Hepatocyte (in vitro differentiated cells): ENCODE data around the gene STXBP5L.

Experiments
- EZH2 ChIP-seq: fragments of 200-600 bp; sonication (generic); IDR thresholded peaks from 2 replicates; pipeline ENCODE4 v1.6.1; 2016; ENCODE audit warnings: antibody characterized with exemption, mild to moderate bottlenecking, borderline replicate concordance
- EZH2phosphoT487 ChIP-seq: fragments of 200-600 bp; sonication (generic); IDR thresholded peaks from one replicate; pipeline ENCODE4 v1.6.1; 2018; ENCODE audit warnings: antibody characterized with exemption, mild to moderate bottlenecking, low read depth, moderate library complexity; ENCODE audit not compliant: unreplicated experiment, severe bottlenecking
- TF ChIP-seq, protein P1 (sequence below): fragments of 200-600 bp; sonication (generic); IDR thresholded peaks from 2 replicates; pipeline ENCODE4 v1.5.1; 2016; ENCODE audit warnings: antibody characterized with exemption, mild to moderate bottlenecking; ENCODE audit not compliant: poor library complexity

DNA sequence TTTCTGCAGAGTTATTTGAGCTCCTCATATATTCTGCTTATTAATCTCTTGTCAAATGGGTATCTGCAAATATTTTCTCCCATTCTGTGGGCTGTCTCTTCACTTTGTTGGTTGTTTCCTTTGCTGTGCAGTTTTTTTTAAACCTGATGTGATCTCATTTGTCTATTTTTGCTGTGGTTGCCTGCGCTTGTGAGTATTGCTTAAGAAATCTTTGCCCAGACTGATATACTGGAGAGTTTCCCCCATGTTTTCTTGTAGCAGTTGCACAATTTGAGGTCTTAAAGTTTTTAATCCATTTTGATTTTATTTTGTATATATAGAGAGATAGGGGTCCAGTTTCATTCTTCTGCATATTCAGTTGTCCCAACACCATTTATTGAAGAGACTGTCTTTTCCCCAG, 535.5 kb downstream of the STXBP5L start:
- TF ChIP-seq, protein P1, sequence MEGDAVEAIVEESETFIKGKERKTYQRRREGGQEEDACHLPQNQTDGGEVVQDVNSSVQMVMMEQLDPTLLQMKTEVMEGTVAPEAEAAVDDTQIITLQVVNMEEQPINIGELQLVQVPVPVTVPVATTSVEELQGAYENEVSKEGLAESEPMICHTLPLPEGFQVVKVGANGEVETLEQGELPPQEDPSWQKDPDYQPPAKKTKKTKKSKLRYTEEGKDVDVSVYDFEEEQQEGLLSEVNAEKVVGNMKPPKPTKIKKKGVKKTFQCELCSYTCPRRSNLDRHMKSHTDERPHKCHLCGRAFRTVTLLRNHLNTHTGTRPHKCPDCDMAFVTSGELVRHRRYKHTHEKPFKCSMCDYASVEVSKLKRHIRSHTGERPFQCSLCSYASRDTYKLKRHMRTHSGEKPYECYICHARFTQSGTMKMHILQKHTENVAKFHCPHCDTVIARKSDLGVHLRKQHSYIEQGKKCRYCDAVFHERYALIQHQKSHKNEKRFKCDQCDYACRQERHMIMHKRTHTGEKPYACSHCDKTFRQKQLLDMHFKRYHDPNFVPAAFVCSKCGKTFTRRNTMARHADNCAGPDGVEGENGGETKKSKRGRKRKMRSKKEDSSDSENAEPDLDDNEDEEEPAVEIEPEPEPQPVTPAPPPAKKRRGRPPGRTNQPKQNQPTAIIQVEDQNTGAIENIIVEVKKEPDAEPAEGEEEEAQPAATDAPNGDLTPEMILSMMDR = no peak
- TF ChIP-seq EZH2phosphoT487 (no peak), EZH2 (no peak)
